ENCODE results near the gene HIRIP3. TPM values are rescaled to one million over a fixed set of nuclear protein-coding genes. Genes with fewer than 3 reads are reported as not detected.

Gene HIRIP3
- total and polyA plus RNA-seq, 8 donors, result 1.8 to 14.8 (median 11.3) TPM

- Histone ChIP-seq H3K36me3 (peaks cover 25 to 64% (median 52%) of the 10 kb centered on the region in 4 donors), H3K4me1 (peaks cover 20 to 39% (median 29%) of the 10 kb centered on the region in 4 donors), H3K27me3 (no peaks in the 10 kb centered on the region), H3K27ac (peak within 1 kb of the TSS; percentile 96 to 98 (median 97)), H3K4me3 (peak within 1 kb of the TSS; percentile 86 to 98 (median 91)), H3K9me3 (no peaks in the 10 kb centered on the region)
- 0% methylated on average over 59 to 65 of the region's 65 CpGs for WGBS, 5 donors
- DNase-seq, result peak; percentile 99
- intact Hi-C loops (cut with DNase I; ENCODE audit: low total_unique reads), result no loop called here
- TF ChIP-seq, protein P1, sequence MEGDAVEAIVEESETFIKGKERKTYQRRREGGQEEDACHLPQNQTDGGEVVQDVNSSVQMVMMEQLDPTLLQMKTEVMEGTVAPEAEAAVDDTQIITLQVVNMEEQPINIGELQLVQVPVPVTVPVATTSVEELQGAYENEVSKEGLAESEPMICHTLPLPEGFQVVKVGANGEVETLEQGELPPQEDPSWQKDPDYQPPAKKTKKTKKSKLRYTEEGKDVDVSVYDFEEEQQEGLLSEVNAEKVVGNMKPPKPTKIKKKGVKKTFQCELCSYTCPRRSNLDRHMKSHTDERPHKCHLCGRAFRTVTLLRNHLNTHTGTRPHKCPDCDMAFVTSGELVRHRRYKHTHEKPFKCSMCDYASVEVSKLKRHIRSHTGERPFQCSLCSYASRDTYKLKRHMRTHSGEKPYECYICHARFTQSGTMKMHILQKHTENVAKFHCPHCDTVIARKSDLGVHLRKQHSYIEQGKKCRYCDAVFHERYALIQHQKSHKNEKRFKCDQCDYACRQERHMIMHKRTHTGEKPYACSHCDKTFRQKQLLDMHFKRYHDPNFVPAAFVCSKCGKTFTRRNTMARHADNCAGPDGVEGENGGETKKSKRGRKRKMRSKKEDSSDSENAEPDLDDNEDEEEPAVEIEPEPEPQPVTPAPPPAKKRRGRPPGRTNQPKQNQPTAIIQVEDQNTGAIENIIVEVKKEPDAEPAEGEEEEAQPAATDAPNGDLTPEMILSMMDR (IDR thresholded peaks at IDR 0.05), result no peak
- TF ChIP-seq POLR2AphosphoS5 (IDR thresholded peaks at IDR 0.05), result peak; percentile 81 to 97 (median 86)
- TF ChIP-seq POLR2A (IDR thresholded peaks at IDR 0.05), result no peak
- peak; percentile 49 for TF ChIP-seq EP300 (IDR thresholded peaks at IDR 0.05)
Measured at GRCh38 chr16:29995911-29996765, 721 bp upstream of the HIRIP3 start, which contains the start of gene INO80E. INO80E (plus strand) TSS chr16:29996241; CDS start chr16:29996311, 70 bp downstream.

GRCh38 chr16:29994600-29995323, 655 bp downstream of the HIRIP3 start:
- Histone ChIP-seq H3K27me3 (no peaks in the 10 kb centered on the region), H3K4me3 (peak overlapping the region; percentile 86 to 98 (median 91)), H3K4me1 (peaks cover 20 to 39% (median 29%) of the 10 kb centered on the region in 4 donors), H3K36me3 (peaks cover 36 to 64% (median 52%) of the 10 kb centered on the region in 4 donors), H3K27ac (peak overlapping the region; percentile 96 to 98 (median 97)), H3K9me3 (no peaks in the 10 kb centered on the region)
- TF ChIP-seq EP300 (IDR thresholded peaks at IDR 0.05), result no peak
- TF ChIP-seq, protein P1 (IDR thresholded peaks at IDR 0.05), result no peak
- no peak for TF ChIP-seq POLR2A (IDR thresholded peaks at IDR 0.05)
- TF ChIP-seq POLR2AphosphoS5 (IDR thresholded peaks at IDR 0.05), result no peak
- intact Hi-C loops (cut with DNase I; ENCODE audit: low total_unique reads), result no loop called here
- DNase-seq, result peak; percentile 78 to 86
- whole genome bisulfite sequencing, 5 donors, result 10 to 13% (median 13%) methylated on average over 16 to 24 of the region's 24 CpGs

- intact Hi-C loops (cut with DNase I; ENCODE audit: low total_unique reads), result no loop called here
- Histone ChIP-seq H3K27ac (peak overlapping the region in 4 of 5 donors; percentile 97 to 98 (median 98)), H3K36me3 (peaks cover 38 to 68% (median 53%) of the 10 kb centered on the region in 4 donors), H3K4me3 (peak overlapping the region in 2 of 4 donors; percentile 86 to 92), H3K4me1 (peaks cover 20 to 45% (median 29%) of the 10 kb centered on the region in 4 donors), H3K27me3 (no peaks in the 10 kb centered on the region), H3K9me3 (no peaks in the 10 kb centered on the region)
- DNase-seq, result no peak
- WGBS, 5 donors, result 83 to 88% (median 87%) methylated on average over 9 of the region's 9 CpGs
- TF ChIP-seq, protein P1 (IDR thresholded peaks at IDR 0.05), result no peak
- no peak for TF ChIP-seq EP300 (IDR thresholded peaks at IDR 0.05)
- no peak for TF ChIP-seq POLR2A (IDR thresholded peaks at IDR 0.05)
- TF ChIP-seq POLR2AphosphoS5 (IDR thresholded peaks at IDR 0.05), result no peak
Measured at GRCh38 chr16:29993903-29994599, 1.4 kb downstream of the HIRIP3 start.

Data from stomach (tissue), 9 donors.